GM20000 (cell line): Measurements from ENCODE around the gene TGM5.
"Not testable (repeated sequence)": the region's sequence is repeated elsewhere in the genome, so short reads cannot be mapped to it uniquely, and the experiment has no call there.

ENCODE experiments used
- DNase-seq: peaks from one replicate; pipeline ENCODE4 v3.0.0; 2012; ENCODE audit warnings: low spot score
- CTCF ChIP-seq: IDR thresholded peaks from 2 replicates; pipeline ENCODE4 v1.5.1; 2012; ENCODE audit warnings: mild to moderate bottlenecking, control low read depth; ENCODE audit errors: extremely low read depth, missing control alignments

The TGM5 gene

GRCh38 chr15:43293432-43293831 is 26.7 kb upstream of the TGM5 start:
- peak; percentile 42 for DNase-seq
- no peak for TF ChIP-seq CTCF

DNA sequence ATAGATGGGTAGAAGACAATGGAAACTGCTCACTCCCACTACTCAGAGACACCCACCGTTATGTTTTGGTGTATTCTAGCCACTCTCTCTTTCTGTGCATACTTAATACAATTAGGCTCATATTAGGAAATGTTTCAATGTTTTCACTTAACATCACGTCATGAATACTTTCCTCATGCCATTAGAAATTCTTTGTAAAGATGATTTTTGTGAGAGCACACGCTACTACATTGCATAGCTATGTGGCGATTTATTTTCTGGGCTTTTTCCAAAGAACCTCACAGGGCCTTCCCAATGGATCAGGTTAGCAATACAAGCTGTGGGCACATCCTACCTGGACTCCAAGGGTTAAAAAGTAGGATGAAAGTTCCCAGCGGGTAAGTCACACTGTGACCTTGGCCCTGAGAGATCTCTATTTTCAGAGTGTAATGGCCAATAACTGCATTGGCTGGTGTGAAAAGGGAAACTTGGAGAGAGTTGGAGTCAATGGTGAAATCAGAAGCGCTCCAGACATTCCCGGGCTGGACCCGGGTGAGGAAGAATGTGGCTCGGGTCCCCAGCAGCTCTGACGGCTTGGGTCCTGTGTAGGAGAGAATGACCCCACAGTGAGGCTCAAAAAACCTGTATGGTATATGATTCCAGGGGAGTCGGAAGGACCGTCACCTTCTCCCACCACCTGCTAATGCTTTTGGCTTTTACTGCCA is 25.8 kb upstream of the TGM5 start:
- TF ChIP-seq CTCF = no peak
- no peak for DNase-seq

DNA sequence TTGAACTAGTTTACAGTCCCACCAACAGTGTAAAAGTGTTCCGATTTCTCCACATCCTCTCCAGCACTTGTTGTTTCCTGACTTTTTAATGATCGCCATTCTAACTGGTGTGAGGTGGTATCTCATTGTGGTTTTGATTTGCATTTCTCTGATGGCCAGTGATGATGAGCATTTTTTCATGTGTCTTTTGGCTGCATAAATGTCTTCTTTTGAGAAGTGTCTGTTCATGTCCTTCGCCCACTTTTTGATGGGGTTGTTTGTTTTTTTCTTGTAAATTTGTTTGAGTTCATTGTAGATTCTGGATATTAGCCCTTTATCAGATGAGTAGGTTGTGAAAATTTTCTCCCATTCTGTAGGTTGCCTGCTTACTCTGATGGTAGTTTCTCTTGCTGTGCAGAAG is 22.9 kb upstream of the TGM5 start:
- DNase-seq = not testable (repeated sequence)

DNA sequence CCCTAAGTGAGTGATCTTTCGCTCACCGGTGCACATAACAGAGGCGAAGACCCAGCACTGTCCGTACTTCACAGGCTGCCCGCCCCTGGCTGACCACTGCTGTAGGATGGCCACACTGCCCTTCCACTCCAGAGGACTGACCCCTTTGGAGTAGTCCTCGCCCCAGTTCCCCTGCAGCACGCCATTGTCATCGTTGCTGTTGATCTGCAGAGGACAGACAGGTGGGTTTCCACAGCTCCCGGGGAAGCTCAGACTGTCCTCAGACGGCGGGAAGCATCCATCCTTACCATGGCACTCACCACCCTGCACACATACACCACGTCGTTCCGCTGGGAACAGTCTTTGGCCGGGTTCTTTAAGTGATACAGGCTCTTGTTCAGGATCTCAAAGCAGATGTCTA is 20.5 kb upstream of the TGM5 start:
- TF ChIP-seq CTCF = no peak
- no peak for DNase-seq

DNA sequence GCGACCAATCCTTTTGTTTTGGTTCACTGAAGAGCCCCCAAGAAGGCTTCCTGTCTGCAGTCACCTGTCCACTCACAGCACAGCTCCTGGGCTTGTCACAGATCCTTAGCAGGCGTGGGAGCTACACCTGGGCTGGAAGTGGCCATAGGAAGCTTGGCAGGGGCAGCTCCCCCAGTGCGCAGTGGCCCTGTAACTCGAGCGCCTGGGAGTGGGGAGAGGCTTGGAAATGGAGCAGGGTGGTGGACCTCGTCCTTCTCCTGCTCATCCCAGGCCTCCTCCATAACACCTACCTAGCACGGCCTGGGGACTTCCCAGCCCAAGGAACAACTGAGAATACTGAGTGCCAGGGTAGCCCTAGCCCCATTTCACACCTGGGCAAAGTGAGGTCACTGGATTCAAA is 19.3 kb upstream of the TGM5 start:
- TF ChIP-seq CTCF = no peak
- no peak for DNase-seq

DNA sequence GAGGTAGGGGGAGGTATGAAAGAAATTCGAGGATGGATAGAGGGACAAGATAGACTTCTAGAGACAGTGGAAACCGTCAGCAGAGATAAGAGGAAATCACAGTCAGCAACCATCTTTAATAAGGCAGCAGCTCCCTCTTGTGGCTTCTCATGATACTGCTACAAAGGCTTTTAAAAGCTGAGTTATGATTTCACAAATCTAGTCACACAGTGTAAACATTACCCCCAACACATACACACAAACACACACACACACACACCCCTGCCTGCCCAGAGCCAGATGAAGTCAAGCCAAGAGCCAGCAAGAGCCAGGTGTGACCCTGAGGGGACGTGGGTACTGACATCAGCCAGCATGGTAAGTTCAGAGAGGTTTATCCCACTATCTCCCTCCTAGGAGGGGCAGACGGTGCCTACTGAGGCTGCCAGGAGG is 18.9 kb upstream of the TGM5 start:
- peak; percentile 42 for TF ChIP-seq CTCF
- DNase-seq = peak; percentile 85

DNA sequence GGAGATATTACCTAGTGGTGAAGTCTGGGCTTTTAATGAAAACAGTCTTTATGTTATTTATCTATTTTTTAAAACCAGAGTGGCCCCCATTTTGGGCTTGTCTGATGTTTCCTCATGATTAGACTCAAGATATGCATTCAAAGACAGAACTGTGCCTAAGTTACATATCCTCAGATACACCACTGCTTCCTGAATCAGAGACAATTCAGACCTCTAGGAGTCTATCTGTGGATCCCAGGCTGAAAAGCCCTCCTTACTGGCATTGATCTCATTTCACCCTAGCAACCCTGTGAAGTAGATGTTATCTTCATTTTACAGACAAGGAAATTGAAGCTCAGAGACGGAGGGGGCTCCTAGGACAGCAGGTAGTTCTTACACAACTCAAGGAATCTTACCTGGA is 16.8 kb upstream of the TGM5 start:
- TF ChIP-seq CTCF = no peak
- DNase-seq = no peak

GRCh38 chr15:43281926-43282602 is 15.3 kb upstream of the TGM5 start:
- TF ChIP-seq CTCF = no peak
- no peak for DNase-seq
